Measurements from ENCODE around the gene FGF7.

DNA sequence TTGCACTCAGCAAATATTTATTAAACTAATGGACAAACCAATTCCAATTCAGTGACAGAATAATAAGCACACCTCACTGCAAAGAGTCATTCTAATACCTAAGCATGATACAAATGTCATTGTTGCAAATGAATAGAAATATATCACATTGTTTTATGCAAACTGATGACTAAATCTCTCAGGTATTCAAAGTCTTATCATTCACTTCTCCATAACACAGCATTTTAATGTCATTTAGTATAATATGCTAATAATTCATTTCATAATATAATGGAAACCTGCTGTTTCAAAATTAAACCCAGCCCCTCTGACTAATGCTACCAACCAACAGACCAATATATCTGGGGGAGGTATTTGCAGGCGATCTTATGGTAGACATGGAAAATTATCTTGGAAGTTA is 71.8 kb downstream of the FGF7 start:
- TF ChIP-seq, protein P1, sequence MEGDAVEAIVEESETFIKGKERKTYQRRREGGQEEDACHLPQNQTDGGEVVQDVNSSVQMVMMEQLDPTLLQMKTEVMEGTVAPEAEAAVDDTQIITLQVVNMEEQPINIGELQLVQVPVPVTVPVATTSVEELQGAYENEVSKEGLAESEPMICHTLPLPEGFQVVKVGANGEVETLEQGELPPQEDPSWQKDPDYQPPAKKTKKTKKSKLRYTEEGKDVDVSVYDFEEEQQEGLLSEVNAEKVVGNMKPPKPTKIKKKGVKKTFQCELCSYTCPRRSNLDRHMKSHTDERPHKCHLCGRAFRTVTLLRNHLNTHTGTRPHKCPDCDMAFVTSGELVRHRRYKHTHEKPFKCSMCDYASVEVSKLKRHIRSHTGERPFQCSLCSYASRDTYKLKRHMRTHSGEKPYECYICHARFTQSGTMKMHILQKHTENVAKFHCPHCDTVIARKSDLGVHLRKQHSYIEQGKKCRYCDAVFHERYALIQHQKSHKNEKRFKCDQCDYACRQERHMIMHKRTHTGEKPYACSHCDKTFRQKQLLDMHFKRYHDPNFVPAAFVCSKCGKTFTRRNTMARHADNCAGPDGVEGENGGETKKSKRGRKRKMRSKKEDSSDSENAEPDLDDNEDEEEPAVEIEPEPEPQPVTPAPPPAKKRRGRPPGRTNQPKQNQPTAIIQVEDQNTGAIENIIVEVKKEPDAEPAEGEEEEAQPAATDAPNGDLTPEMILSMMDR (conservative IDR thresholded peaks at IDR 0.05), result no peak
- TF ChIP-seq ZFX (IDR thresholded peaks at IDR 0.05), result no peak
